MM.1S (cell line): ENCODE results near the gene MSRB1.
A peak's percentile ranks its signal among the peaks of the same experiment; 100 is the strongest.
"Not testable (repeated sequence)": the region's sequence is repeated elsewhere in the genome, so short reads cannot be mapped to it uniquely, and the experiment has no call there.

ENCODE experiments used
- DNase-seq: peaks from one replicate; pipeline ENCODE4 v3.0.0-alpha.2; 2015
- H2AFZ ChIP-seq: fragments of 300-600 bp; sonication (generic); 2 replicates; pipeline ENCODE4 v1.6.0; 2016; ENCODE audit warnings: antibody characterized with exemption, low read length
- H3F3A ChIP-seq: fragments of 300-600 bp; sonication (generic); 2 replicates; pipeline ENCODE4 v1.6.1; 2016; ENCODE audit warnings: mild to moderate bottlenecking, antibody characterized with exemption, low read length, moderate library complexity, mixed read lengths; ENCODE audit not compliant: insufficient read depth
- H3K27ac ChIP-seq: fragments of 300-600 bp; sonication (generic); 2 replicates; pipeline ENCODE4 v1.5.1; 2016; ENCODE audit warnings: mild to moderate bottlenecking, low read length
- H3K27me3 ChIP-seq: fragments of 300-600 bp; sonication (generic); replicated peaks from 2 replicates; pipeline ENCODE4 v1.6.0; 2016; ENCODE audit warnings: low read length; ENCODE audit not compliant: insufficient read depth
- H3K36me3 ChIP-seq: fragments of 300-600 bp; sonication (generic); replicated peaks from 2 replicates; pipeline ENCODE4 v1.6.1; 2016; ENCODE audit warnings: mild to moderate bottlenecking, low read length, mixed read lengths; ENCODE audit not compliant: insufficient read depth
- H3K4me1 ChIP-seq: fragments of 300-600 bp; sonication (generic); 2 replicates; pipeline ENCODE4 v1.6.1; 2016; ENCODE audit warnings: low read length, mixed read lengths
- H3K4me2 ChIP-seq: fragments of 300-600 bp; sonication (generic); 2 replicates; pipeline ENCODE4 v1.6.0; 2016; ENCODE audit warnings: low read depth, low read length
- H3K4me3 ChIP-seq: fragments of 300-600 bp; sonication (generic); 2 replicates; pipeline ENCODE4 v1.5.1; 2016; ENCODE audit warnings: low read length, mixed read lengths
- H3K79me2 ChIP-seq: fragments of 300-600 bp; sonication (generic); 2 replicates; pipeline ENCODE4 v1.6.1; 2016; ENCODE audit warnings: mixed run types, low read length, mixed read lengths
- H3K9ac ChIP-seq: fragments of 300-600 bp; sonication (generic); 2 replicates; pipeline ENCODE4 v1.6.1; 2016; ENCODE audit warnings: low read length, mixed read lengths
- H3K9me2 ChIP-seq: fragments of 300-600 bp; sonication (generic); replicated peaks from 2 replicates; pipeline ENCODE4 v1.6.1; 2016; ENCODE audit warnings: mild to moderate bottlenecking, low read length, mixed read lengths; ENCODE audit not compliant: insufficient read depth
- H3K9me3 ChIP-seq: fragments of 300-600 bp; sonication (generic); replicated peaks from 2 replicates; pipeline ENCODE4 v1.6.1; 2016; ENCODE audit warnings: mild to moderate bottlenecking, low read length, mixed read lengths; ENCODE audit not compliant: insufficient read depth
- H4K20me1 ChIP-seq: fragments of 300-600 bp; sonication (generic); 2 replicates; pipeline ENCODE4 v1.6.1; 2016; ENCODE audit warnings: mild to moderate bottlenecking, low read length, moderate library complexity, mixed read lengths; ENCODE audit not compliant: insufficient read depth
- EZH2 ChIP-seq: fragments of 300-600 bp; sonication (generic); optimal IDR thresholded peaks from 2 replicates; pipeline ENCODE3; 2017; ENCODE audit warnings: low read depth, mild to moderate bottlenecking, antibody characterized with exemption, low read length, mixed read lengths
- EZH2phosphoT487 ChIP-seq: fragments of 300-600 bp; sonication (generic); IDR thresholded peaks from 2 replicates; pipeline ENCODE4 v1.6.1; 2018; ENCODE audit warnings: antibody characterized with exemption, low read length
- TF ChIP-seq, protein P1 (sequence below): fragments of 300-600 bp; sonication (generic); IDR thresholded peaks from 2 replicates; pipeline ENCODE4 v1.5.1; 2016; ENCODE audit warnings: antibody characterized with exemption, low read length, mixed read lengths

The MSRB1 gene

DNA sequence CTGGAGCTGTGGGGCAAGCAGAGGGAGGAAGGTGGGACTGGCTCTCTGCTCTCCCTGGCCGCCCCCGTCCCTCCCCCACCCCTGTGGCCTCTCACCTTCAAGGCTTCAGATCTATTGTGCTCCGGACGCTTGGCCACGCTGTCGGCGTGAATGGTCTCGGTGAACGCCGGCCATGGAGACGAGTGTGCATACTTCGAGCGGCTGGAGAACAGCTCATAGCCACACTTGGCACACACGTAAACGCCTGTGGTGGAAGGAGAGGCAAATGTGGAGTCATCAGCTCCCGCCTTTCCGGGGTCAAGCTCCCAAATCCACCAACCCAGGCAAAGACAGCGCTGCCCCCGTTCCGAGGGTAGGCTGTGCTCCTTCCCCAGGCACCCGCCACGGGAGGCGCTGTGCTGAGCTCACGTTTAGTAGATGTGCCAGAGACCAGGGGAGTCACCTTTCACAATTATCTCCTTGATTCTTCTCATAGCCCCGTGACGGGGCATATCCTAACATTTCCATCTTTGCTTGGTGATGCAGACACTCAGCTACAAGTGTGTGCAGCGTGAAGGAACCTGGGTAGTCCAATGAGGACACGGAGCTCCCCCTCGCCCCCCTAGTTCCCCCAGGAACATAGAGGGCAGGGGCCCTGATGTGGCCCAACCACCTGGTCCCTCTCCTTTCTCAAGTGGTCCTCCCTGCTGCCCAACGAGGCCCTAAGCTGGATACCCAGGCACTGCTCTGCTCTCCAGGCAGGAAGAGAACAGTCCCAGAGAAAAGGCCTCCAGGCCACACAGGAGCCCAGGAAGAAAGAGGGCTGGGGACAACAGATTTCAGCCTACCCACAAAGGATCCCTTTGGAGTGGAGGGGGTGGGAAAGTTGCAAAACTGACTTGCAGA, 1.6 kb downstream of the MSRB1 start:
- H3K27me3 ChIP-seq: no peaks in the 10 kb centered on the region
- H3K4me1 ChIP-seq: no peaks in the 10 kb centered on the region
- no peak overlapping the region; the same call in 1 of the 2 replicates for H3K9ac ChIP-seq
- H3K9me3 ChIP-seq: no peaks in the 10 kb centered on the region
- H4K20me1 ChIP-seq: no peaks in the 10 kb centered on the region
- H3F3A ChIP-seq: no peaks in the 10 kb centered on the region
- no peak for DNase-seq
- TF ChIP-seq EZH2 (no peak), EZH2phosphoT487 (no peak)
- TF ChIP-seq, protein P1, sequence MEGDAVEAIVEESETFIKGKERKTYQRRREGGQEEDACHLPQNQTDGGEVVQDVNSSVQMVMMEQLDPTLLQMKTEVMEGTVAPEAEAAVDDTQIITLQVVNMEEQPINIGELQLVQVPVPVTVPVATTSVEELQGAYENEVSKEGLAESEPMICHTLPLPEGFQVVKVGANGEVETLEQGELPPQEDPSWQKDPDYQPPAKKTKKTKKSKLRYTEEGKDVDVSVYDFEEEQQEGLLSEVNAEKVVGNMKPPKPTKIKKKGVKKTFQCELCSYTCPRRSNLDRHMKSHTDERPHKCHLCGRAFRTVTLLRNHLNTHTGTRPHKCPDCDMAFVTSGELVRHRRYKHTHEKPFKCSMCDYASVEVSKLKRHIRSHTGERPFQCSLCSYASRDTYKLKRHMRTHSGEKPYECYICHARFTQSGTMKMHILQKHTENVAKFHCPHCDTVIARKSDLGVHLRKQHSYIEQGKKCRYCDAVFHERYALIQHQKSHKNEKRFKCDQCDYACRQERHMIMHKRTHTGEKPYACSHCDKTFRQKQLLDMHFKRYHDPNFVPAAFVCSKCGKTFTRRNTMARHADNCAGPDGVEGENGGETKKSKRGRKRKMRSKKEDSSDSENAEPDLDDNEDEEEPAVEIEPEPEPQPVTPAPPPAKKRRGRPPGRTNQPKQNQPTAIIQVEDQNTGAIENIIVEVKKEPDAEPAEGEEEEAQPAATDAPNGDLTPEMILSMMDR: no peak
- H2AFZ ChIP-seq: no peak overlapping the region
- H3K36me3 ChIP-seq: peaks cover 3% of the 10 kb centered on the region; the same call in 1 of the 2 replicates
- peaks cover 4% of the 10 kb centered on the region for H3K79me2 ChIP-seq
- peak overlapping the region; percentile 75; the same call in 1 of the 2 replicates for H3K4me2 ChIP-seq
- no peaks in the 10 kb centered on the region for H3K9me2 ChIP-seq
- H3K27ac ChIP-seq: no peak overlapping the region
- H3K4me3 ChIP-seq: 0 out of 2 replicates have a peak overlapping the region, but pooled peaks have one; percentile 99

DNA sequence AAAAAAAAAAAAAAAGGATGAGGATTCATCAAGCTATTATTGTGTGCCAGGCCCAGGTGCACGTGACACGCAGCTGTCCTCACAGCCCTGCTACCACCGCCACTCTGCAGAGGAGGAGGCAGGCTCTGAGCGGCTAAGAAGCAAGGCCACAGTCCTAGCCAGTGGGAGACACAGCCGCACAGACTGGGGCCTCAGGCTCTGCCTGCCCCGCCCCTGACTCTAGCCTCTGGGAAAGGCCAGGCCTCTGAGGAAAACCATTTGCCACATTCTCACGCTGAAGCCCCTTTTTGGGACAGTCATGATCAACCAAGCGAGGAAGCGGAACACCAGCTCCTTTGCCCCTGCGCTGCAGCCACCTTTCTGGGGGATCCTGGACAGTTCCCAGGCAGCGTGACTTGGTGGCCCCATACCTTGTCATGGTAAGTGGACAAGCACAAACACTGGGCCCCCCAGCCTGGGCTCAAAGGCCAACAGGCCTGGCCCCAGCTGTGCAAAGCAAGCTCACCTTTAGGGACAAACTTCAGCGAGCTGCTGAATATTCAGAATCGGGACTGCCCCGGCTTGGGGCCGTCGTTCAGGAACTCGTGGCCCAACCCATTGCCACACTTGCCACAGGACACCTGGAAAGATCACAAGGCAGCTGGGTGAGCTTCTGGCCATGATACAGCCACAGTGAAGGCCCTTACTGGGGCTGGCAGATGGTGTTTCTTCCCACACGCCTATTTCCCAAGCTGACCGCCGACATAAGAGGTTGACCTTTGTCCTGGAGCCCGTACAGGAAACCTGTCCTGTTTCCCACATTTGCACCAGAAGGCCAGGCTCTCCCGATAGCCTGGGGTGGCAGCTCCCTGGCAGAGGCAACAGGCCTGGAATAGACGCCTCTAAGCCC, 2.5 kb downstream of the MSRB1 start:
- Histone ChIP-seq H3K9me2 (no peaks in the 10 kb centered on the region), H2AFZ (no peak overlapping the region), H3K4me1 (no peaks in the 10 kb centered on the region), H3K79me2 (peaks cover 4% of the 10 kb centered on the region), H3K27me3 (no peaks in the 10 kb centered on the region), H3K27ac (no peak overlapping the region), H3K36me3 (peaks cover 3% of the 10 kb centered on the region; the same call in 1 of the 2 replicates), H4K20me1 (no peaks in the 10 kb centered on the region), H3F3A (no peaks in the 10 kb centered on the region), H3K9ac (no peak overlapping the region), H3K9me3 (no peaks in the 10 kb centered on the region), H3K4me2 (no peak overlapping the region), H3K4me3 (no peak overlapping the region)
- DNase-seq: no peak
- TF ChIP-seq, protein P1: no peak

DNA sequence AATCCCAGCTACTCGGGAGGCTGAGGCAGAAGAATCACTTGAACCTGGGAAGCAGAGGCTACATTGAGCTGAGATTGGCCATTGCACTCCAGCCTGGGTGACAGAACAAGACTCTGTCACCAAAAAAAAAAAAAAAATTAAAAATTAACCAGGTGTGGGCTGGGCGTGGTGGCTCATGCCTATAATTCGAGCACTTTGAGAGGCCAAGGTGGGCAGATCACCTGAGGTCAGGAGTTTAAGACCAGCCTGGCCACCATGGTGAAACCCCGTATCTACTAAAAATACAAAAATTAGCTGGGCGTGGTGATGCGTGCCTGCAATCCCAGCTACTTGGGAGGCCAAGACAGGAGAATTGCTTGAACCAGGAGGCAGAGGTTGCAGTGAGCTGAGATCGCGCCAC, 3.2 kb downstream of the MSRB1 start:
- H3K9me3 ChIP-seq, DNase-seq, H3K79me2 ChIP-seq, H2AFZ ChIP-seq, H3K4me1 ChIP-seq, H3K27me3 ChIP-seq, H4K20me1 ChIP-seq, H3K36me3 ChIP-seq, H3K4me3 ChIP-seq, H3K27ac ChIP-seq, H3K9ac ChIP-seq, H3K9me2 ChIP-seq, H3F3A ChIP-seq, H3K4me2 ChIP-seq: not testable (repeated sequence)
